AG20443 (cell line): ENCODE measurements around the gene FDXR.
A peak's percentile ranks its signal among the peaks of the same experiment; 100 is the strongest.

ENCODE experiments used
- DNase-seq: peaks from one replicate; pipeline ENCODE4 v3.0.0; 2012; ENCODE audit warnings: low spot score, mixed read lengths

FDXR gene

DNA sequence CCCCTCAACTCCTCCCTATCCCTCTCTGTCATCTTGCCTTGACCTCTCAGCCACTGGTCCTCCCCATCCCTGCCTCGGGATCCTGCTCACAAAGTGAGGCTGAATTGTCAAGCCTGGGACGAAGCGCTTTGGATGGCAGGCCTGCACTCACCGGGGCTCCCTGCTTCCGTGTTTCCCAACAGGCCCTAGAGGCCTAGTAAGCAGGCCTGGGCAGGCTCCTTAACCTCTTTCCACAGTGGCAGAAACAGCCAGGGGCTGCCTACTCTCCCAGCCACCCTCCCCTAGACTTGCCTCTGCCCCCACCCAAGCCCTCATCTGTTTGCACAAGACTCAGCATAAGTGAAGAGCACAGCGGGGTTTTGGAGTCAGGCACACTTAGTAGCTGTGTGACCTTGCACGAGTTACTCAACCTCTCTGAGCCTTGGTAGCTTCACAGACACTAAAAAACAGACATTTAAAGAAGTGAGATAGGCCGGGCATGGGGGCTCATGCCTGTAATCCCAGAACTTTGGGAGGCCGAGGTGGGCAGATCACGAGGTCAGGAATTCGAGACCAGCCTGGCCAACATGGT lies 25.7 kb upstream of the FDXR start:
- DNase-seq: no peak

DNA sequence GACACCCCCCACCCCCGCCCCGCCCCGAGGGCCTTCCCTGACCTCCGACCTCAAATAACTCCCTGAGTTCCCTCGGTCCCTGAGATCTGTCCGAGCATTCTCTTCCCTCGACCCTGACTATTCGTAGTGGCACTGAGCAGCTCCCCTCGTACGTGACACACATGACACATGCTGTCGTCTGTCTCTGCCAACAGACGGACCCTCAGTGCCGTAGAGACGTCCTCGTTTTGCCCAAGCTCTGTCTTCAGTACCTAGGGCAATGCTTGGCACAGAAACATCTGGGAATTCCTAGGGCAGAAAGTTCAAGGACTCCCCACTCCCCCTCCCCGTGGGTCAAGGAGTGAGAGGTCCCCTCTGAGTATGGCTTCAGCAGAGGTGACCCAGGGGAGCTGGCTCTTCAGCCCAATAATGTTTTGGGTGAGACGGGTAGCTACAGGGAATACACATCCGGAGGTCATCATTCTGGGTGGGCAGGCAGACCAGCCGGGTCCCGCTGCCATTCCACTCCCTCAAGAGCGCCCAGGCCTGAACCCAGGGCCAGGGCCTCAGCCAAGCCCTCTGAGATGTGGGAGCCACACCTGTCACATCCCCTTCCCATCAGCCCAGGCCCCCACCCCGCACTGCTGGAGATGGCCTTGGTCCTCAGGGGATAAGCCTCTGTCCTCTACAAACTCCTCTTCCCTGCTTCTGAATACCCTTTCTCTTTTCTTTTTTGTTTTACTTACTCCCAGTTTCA lies 21.3 kb upstream of the FDXR start:
- DNase-seq: no peak

DNA sequence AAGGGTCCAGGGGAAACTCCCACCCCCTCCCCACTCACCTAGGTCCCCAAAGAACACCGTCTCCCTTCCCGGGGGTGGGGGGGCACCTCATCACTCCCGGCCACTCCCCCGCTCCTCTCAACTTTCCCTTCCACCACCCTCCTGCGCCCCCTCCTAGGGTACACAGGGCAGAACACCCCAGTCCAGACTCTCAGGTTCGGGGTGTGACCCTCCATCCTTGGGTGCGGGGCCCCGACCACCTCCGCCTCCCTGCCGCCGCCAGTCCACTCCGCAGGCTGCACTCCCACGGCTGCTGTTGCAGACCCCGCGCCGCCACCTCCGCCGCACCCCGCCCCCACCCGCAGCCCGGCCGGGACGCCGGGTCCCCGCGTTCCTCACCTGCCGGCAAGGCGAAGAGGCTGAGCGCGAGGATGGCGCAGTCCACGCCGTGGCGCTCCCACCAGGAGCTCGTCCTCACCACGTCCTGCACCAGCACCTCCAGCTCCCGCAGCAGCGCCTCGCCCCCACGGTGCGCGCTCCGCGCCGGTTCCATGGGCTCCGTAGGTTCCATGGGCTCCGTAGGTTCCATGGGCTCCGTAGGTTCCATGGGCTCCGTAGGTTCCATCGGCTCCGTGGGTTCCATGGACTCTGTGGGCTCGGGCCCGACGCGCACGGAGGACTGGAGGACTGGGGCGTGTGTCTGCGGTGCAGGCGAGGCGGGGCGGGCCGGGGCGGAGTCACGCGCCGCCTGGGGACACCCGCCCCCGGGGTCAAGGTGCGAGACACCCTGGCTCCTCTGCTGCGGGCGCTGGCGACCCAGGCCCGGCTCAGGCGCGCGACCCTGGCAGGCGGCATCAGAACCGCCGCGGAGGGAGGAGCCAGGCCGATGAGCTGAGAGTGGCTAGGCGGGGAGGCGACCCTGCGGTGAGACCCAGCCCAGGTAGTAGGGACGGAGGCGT lies 20.4 kb upstream of the FDXR start, which contains the start of gene FADS6:
Gene FADS6, minus strand, starts transcription at position 660 of the 938 bp plus-strand sequence. Its CDS starts 38 bp downstream, at position 622.
- DNase-seq: no peak

DNA sequence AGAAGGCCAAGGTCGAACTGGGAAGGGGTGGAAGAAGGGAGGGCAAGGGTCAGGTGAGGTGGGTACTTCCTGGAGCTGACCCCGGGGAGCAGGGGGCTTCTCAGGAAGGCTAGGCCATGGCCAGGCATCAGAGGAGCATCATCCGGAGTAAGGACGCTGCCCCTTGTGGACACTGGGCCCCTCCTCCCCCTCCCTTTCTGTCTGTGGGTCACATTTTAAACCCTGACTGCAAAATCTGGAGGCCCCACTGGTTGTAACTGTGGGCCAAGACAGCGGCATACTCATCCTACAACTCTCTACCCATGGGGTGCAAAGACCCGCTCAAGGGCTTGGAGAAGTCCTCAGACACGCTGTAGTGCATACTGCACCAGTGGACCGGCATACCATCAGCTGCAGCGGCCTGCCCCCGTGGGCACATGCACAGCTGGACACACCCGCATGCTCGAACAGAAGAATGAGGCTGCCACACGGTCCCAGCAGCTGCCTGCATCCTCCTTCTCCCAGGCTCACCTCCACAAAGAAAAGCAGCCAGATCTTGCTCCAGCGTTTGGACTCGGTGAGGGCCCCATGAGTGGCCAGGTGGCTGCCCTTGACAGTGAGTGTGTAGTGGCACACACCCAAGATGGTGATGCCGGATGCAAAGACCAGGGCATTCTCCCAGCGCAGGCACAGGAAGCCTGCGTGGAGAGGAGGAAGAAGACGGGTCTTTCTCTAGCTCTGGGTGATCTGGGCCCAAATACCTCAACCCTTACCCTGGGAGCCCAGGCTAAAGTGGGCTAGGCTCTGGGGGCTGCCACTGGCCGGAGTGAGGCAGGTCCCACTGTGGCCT lies 19.4 kb upstream of the FDXR start:
- DNase-seq: no peak

DNA sequence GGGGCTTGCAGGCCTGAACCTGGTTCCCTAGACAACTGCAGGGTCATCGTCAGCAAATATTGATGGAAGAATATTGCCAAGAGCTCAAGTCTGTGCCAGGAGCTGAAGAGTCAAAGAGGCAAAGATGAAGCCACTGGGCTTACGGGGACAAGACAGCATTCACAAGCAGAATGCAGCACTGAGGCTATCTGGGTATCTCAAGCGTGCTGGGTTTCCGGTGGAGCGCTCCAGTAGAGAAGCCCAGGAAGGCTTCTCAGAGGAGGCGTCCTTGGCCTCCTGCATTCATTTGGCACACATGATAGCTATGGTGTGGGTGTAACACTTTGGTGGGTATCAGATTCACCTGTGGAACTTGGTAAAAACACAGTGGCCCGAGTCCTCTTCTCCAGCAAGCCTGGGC lies 17.8 kb upstream of the FDXR start:
- no peak for DNase-seq

DNA sequence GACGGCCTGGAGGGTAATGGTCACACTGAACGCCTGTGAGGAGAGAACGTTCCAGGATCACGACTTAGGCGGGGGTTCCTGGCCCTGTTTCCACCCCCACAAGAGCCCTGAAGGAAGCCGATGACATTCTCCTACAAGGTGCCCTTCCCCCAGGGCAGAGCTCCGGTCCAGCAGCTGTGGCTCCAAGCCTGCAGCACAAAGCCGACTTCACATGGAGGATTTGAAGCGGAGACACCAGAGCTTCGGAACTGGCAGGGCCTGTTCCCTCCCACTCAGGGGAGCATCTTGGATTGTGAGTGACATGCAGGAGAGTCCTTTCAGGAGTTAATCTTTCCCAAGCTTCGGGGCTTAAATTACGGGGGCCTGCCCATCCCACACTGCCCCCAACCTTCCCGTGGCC lies 15.7 kb upstream of the FDXR start:
- DNase-seq: no peak

DNA sequence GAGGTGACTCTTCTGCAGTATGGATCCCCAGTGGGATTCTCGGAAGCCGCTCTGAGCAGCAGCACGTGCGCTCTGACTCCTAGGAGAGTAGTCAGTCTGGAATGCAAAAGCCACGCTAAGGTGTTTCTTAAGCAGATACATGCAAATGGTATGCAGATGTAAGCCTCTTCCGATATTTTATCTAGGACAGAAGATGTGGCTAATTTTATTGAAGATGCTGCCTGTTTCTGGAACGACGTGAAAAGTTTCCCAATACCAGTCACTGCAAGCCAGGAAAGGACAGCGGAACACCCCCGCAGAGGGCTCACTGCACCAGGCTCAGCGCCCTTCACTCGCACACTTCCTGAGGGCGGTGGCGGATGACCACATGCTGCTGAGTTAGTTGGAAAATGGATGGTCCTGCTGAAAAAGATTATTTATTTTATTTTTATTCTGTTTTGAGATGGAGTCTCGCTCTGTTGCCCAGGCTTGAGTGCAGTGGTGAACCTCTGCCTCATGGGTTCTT lies 10.5 kb upstream of the FDXR start:
- no peak for DNase-seq

DNA sequence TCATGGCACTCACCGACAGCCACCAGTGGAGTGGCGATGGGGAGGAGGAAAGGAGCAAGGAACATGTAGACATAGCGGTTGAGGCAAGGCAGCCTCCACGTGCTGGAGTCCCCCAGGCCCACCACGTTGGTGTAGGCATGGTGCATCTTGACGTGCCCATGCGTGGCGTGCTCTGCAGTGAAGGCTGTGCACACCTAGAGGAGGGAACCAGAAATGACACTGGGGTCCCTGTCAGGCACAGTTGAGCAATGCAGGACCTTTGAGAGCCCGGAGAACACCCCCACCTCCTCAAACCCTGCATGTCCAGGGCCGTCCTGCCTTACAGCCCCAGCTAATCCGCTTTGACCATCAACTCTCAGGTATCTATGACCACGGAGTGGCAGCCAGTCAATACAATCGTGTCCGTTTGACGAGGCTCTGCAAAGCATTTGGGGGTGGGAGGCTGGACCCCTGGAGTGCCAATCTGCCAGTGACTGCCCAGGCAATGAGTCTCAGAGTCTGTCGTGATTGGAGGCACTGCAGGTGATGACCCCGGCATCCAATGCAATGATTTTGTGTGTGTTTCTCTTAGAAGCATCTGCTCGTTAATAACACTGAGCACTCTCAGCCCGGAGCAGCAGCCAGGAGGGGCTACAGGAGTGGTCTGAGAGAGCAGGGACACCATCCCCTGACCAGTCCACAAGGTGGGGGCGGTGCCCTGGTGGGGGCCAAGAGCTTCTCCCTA lies 9.9 kb upstream of the FDXR start:
- no peak for DNase-seq

DNA sequence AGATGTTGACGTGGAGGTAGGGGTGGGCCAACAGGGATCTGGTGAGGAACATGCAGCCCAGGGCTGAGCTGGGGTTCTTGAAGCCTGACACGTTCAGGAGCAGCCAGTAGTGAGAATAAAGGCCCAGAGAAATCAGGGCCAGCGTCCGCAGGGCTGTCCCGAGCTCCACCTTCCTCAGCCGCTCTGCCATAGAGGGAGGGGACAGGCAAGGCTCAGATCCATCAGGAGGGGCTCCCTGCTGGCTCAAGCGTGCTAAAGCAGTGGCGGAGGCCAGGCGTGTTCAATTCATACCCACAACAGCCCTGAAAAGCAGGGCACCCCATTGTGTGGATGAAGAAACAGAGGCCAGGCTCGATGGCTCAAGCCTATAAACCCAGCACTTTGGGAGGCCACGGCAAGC lies 8.3 kb upstream of the FDXR start:
- DNase-seq: no peak

DNA sequence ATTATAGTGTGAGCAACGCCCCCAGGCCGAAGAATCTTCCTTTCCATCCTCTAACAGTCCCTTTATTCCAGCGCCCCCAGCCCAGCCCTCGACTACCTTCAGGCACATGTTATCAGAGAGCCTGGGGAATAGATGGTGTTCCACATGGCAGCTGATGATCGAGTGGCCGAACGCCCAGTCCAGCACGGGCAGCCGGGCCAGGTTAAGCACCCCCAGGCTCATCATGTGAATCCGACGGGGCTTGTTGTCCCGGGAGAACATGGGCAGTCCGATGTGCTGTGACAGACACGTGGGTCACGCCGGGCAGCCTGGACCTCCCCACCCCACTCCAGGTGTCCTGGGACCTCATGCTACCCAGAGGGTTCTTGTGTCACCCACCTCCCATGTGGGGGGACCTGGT lies 6.5 kb upstream of the FDXR start:
- no peak for DNase-seq

DNA sequence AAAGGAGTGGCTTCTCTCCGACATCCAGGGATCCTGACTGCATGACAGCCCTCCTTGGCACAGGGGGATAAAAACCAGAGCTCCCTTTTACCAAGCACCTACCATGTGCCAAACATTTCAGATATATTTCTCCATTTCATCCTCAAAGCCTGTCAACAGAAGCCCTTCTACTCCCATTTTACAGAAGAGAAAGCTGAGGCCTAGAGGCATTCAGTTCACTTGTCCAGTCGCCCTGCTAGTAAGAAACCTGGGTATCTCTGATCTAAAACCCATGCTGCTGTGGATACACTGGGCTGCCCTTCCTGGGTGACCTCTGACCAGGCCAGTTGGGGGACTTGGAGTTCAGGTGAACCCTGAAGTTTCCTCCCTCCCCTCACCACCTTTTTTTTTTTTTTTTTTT lies 5.9 kb upstream of the FDXR start:
- no peak for DNase-seq

DNA sequence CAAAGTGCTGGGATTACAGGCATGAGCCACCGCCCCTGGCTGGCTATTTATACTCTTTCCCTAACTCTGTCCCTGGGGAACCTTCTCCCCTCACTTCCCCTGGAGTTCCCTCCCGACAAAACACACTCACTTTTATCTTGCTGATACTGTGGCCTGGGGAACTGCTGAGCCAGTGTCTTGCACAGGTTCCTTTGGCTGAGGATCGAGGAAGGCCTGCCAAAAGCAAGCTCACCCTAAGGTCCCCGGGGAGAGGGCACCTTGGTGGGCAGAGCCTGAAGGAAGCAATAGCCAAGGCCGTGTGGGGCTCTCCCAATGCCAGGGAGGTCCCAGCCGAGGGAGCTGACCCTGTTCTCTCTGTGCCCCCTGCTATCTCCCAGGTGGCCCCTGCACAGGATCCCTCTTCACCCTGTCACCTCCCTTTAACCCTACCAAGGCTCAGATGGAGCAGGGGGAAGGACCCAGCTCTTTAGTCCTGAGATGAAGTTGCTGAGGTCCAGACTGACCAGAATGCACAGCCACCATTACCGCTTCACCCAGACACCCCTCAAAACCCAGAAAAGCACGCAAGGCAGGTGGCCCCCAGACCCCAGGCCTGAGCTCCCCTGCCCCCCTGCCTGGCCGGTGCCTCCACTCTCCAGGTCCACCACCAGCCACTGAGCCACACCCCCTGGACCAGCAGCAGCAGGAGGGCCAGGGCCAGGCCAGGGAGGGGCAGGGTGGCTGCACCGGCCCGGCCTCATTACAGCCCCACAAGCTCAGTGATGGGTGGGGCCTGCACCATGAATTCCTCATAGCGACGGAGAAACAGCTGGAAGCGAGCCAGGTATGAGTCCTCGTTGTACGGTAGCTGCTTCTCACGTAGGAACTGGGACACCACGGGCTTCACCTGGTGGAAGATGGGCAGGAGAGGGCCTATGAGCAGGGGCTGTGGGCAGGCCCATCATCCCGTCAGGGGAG lies 5.1 kb upstream of the FDXR start:
- DNase-seq: peak; percentile 52

DNA sequence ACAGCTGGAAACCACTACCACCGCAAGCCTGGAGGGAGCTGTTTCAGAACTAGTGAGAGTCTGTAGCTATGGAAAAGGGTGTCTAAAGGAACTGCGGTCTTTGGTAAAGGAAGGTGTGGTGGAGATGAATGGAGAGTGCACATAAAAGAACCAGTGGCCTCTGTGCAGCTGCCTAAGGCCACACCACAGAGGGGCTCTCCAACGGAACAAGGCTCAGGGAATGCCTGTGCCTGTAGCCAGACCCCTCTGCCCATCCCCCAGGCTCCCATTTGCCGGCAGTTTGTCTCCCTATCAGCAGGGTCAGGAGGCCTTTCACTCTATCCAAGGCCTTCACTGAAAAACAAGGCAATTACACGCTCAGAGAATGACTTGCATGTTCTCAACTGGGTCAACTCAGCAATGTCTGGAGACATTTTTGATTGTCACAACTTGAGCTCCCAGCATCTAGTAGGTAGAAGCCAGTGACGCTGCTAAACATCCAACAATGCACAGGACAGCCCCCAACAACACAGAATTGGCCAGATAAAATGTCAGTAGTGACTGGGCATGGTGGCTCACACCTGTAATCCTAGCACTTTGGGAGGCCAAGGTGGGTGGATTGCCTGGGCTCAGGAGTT lies 3.3 kb upstream of the FDXR start:
- no peak for DNase-seq

DNA sequence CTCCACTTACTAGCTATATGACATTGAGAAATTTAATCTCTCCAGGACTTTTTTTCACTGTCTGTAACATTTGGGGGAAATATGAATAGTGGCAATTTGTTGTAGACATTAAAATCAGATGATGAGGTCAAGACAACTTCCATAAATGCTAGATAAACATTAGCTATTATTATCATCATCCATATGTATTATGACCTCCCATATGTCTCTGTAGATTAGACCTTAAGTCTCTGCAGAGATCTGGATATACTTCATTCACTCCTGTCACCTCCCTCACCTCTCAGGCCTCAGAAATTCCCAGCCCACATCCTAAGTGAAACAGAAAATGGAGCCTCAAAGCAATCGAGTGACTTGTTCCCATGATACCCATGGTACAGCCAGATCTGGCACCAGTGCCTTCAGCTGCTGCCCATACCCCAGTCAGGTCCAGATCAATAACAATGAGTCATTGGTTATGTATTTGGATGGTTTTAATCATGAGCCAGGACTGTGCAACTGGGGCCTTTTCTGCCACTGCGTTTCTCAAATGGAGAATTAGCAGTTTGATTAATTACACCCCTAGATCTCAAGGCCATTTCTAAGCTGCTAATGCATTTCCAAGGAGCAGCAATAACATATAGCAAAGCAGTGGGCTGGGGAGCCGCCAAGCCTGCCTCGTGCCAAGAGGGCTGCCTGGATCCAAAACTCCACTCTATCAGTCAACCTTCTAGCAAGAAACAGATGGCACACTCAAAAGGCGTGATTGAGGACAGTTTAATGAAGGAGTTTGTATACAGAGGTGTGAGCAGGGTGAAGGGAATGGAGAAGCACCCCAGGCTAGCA lies 2.6 kb upstream of the FDXR start:
- no peak for DNase-seq

DNA sequence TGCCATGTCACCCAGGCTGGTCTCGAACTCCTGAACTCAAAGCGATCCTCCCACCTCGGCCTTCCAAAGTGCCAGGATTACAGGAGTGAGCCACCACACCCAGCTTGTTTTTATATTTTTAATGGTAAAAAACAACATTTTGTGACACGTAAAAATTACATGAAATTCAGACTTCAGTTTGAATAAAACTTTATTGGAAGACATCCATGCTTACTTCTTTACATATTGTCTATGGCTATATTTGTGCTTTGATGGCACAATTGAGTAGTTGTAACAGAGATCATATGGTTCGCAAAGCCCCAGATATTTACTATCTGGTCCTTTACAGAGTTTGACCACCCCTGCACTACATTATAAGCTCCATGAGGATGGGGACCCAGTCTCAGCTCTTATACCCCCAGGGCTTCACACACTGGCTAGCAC lies 1.8 kb upstream of the FDXR start:
- DNase-seq: no peak

DNA sequence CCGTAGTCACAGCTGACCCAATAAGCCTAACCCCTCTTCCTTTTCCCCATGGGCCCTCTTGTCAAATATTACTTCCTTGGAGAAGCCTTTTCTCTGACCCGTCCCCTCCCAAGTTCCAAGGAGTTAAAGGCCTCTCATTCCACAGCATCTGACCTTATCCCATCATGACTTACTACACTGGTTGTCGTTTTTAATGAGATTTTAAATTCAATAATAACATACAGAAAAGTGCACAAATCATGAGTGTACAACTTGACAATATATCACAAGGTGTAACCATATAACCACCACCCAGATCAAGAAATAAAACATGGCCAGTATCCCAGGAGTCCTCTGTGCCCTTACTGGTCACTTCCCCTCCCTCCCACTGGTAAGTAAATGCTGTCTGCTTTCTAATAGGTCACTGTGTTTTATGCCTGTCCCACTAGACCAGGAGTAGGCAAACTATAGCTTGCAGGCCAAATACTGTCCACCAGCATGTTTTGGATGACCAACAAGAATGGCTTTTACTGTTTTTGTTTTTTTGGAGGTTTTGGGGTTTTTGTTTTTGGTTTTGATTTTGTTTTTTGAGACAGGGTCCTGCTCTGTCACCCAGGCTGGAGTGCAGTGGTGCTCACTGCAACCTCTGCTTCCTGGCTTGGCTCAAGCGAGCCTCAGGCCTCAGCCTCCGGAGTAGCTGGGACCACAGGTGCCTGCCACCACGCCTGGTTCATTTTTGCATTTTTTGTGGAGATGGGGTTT lies 1.2 kb upstream of the FDXR start:
- no peak for DNase-seq

DNA sequence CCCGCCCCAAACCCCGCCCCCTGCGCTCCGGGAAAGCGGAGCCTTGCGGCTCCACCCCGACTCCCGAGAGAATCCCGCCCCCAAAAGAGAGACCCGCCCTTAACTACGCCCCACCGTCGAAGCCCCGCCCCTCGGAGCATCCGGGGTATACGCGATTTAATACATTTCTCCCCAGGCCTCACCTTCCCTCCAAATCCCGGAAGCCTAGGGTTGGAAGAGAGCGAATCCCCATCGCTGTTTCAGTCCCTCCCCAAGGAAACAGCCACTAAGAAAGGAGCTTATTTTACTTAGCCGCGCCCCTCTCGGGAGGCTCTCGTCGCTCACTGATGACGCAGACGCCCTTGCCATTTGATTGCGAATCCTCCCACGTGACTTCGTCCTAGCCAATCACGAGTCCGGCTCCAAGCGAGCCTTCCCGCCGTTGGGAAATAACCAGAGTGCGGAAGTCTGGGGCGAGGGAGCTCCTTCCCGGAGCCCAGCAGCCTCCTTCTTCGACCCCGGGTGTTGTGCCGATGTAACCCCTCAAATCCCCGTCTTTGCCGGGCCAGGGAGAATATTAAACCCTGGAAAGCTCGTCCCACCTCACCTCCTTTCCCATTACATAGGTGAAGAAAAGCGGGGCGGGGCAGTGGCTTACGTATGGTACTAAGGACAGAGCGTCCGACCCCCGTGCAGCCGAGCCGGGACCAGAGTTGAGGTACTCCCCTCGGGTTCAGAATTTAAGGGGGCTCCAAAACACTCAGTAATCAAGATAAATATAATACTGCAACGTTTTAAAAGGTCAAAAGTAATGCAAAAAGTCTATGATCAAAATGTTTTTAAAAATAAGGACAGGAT lies 461 bp upstream of the FDXR start:
- DNase-seq: peak; percentile 99
